Fibroblast of skin of left quadriceps (primary cell): ENCODE measurements around the gene LSM11.
"Not testable (repeated sequence)": the region's sequence is repeated elsewhere in the genome, so short reads cannot be mapped to it uniquely, and the experiment has no call there.

Experiments used
- DNase-seq, 2 experiments: peaks; one replicate each; pipeline ENCODE4 v3.0.0-alpha.2; 2013; ENCODE audit warnings: low read depth in 2 of 2

The LSM11 gene

GRCh38 chr5:157743163-157744050 is at the start of gene LSM11:
TSS of gene LSM11 (plus strand) at chr5:157743712. CDS start at chr5:157743751, 39 bp downstream.
- peak; percentile 57 for DNase-seq

GRCh38 chr5:157693816-157694215 is 49.7 kb upstream of the LSM11 start:
- not testable (repeated sequence) for DNase-seq

GRCh38 chr5:157696154-157696553 is 47.4 kb upstream of the LSM11 start:
- not testable (repeated sequence) for DNase-seq

- DNase-seq = not testable (repeated sequence)
Observed at GRCh38 chr5:157698674-157699073, 44.8 kb upstream of the LSM11 start.

GRCh38 chr5:157703736-157704135 is 39.8 kb upstream of the LSM11 start:
- DNase-seq = no peak

GRCh38 chr5:157708866-157709265 is 34.6 kb upstream of the LSM11 start:
- no peak for DNase-seq

GRCh38 chr5:157709346-157709745 is 34.2 kb upstream of the LSM11 start:
- no peak for DNase-seq

GRCh38 chr5:157710431-157710830 is 33.1 kb upstream of the LSM11 start:
- DNase-seq = no peak

- DNase-seq = peak; percentile 65 to 68
Observed at GRCh38 chr5:157710882-157711281, 32.6 kb upstream of the LSM11 start.

- no peak for DNase-seq
Observed at GRCh38 chr5:157713830-157714595, 29.5 kb upstream of the LSM11 start.

- no peak for DNase-seq
Observed at GRCh38 chr5:157714596-157714864, 29.0 kb upstream of the LSM11 start.

- peak; percentile 58 for DNase-seq
Observed at GRCh38 chr5:157718519-157718918, 25.0 kb upstream of the LSM11 start.

GRCh38 chr5:157719245-157719644 is 24.3 kb upstream of the LSM11 start:
- DNase-seq = no peak

GRCh38 chr5:157721159-157721558 is 22.4 kb upstream of the LSM11 start:
- no peak for DNase-seq

GRCh38 chr5:157722895-157723294 is 20.6 kb upstream of the LSM11 start:
- not testable (repeated sequence) for DNase-seq

GRCh38 chr5:157726607-157727006 is 16.9 kb upstream of the LSM11 start:
- DNase-seq = not testable (repeated sequence)

- DNase-seq = not testable (repeated sequence)
Observed at GRCh38 chr5:157727858-157728257, 15.7 kb upstream of the LSM11 start.

- DNase-seq = no peak
Observed at GRCh38 chr5:157729858-157730257, 13.7 kb upstream of the LSM11 start.

- DNase-seq = no peak
Observed at GRCh38 chr5:157730900-157731271, 12.6 kb upstream of the LSM11 start.

- peak; percentile 96 to 97 for DNase-seq
Observed at GRCh38 chr5:157731272-157732129, 12.0 kb upstream of the LSM11 start, which contains the start of gene THG1L. TSS of gene THG1L (plus strand) at chr5:157731420. CDS start at chr5:157731441, 21 bp downstream.

- DNase-seq = no peak
Observed at GRCh38 chr5:157732130-157732514, 11.4 kb upstream of the LSM11 start.
